Raji (cell line): Measurements from ENCODE around the gene NOC2L.

ENCODE experiments used
- POLR2A ChIP-seq: IDR thresholded peaks from 2 replicates; pipeline ENCODE4 v1.6.1; 2011; ENCODE audit warnings: low read depth, low read length, control low read depth; ENCODE audit not compliant: insufficient read depth

NOC2L gene

DNA sequence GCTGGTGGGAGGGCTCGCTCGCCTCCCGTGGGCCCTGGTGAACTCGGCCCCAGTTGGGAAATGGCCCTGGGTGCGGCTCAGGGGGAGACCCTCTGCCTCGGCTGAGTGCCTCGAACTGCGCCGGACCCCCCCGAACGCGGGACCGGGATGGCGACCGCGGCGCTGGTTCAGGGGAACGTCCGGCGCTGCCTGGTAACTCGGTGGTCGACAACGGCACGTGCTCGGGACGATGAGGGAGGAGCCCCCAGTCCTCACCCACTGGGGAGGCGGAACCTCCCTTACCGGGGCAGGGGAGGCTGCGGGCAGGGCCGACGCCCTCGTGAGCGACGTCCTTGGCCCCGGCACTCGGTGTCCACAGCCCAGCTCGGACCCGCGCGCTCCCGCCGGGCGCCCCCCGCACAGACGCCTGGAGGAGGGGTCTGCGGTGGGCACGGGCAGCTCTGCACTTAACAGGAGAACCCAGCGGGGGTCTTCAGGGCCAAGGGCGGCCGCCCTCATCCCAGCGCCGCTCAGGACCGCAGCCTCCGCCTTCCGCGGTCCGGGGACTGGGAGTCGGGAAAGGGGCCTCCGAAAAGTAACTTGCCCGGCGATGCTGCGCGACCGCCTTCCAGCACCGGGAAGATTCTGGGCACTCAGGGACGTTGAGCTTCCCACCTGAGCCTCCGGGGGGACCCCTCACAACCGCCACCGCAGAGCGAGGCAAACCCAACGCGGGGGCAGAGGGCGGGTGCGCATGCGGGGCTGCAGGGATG is 39.1 kb upstream of the NOC2L start:
- TF ChIP-seq POLR2A, result no peak

GRCh38 chr1:997713-997992 is 38.6 kb upstream of the NOC2L start:
- no peak for TF ChIP-seq POLR2A

DNA sequence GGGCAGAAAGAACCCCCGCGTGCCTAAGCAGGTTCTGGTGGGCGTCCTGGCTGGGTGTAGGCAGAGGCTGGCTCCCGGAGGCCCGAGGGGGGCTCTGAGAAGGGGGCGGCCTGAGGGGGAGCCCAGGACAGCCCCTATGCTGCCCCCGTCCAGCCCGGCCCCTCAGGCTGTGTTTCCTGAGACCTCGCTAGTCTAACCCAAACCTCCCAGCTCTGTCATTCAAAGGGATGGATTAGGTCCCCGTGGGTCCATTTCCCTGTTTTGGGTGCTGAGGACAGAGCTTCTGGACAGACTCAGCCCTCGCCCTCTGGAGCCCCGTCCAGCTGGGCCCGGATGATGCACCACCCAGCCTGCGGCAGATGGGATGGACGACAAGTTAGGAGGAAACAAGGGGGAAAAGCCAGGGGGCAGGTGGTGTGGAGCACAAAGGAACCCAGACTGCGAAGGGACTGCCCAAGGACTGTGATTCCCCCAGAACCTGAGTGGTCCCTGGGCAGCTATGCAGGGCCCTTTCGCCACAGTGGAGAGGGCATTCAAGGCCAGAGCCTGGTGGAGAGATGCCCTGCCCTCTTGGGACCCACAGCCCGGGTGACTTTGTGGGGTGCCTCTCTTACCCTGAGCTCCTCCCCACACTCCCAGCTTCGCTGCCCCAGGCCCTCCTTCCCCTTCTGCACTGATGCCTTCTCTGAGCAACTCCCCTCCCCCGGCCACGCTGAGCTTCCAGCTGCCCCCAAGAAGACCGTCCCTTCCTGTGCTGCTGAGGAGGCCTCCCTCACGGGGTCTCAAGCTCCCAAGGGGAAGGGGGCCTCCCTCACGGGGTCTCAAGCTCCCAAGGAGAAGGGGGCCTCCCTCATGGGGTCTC is 38.0 kb upstream of the NOC2L start:
- no peak for TF ChIP-seq POLR2A

DNA sequence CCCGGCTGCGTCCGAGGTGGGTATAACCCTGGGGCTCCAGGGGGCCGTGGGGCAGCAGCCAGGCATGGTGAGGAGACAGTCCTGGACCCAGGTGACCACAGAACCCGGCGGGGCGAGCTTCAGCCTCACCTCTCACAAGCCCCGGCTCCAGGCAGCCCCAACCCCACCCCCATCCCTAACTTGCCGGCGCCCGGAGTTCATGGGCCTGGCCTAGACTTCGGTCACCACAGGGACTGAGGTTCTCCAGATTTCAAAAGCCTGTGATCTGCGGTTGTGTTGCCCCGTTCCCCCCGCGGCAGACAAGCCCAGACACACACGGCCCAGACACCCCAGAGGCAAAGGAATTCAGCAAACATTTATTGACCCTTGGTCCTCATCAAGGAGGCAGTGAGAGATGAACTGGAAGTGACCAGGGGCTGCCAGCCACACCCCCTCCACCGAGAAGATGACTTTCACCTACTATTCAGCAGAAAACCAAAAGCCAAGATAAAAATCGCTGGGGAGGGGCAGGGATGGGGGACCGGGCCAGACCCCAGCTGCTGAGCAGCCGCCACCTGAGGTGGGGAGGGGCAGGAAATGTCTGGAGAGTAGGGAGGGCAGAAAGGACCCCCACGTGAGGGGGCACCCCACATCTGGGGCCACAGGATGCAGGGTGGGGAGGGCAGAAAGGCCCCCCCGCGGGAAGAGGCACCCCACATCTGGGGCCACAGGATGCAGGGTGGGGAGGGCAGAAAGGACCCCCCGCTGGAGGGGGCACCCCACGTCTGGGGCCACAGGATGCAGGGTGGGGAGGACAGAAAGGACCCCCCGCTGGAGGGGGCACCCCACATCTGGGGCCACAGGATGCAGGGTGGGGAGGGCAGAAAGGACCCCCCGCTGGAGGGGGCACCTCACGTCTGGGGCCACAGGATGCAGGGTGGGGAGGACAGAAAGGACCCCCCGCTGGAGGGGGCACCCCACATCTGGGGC is 36.9 kb upstream of the NOC2L start:
- TF ChIP-seq POLR2A, result no peak

- TF ChIP-seq POLR2A, result no peak
Measured at GRCh38 chr1:993379-993995, 34.4 kb upstream of the NOC2L start.

- TF ChIP-seq POLR2A, result no peak
Measured at GRCh38 chr1:992362-992761, 33.3 kb upstream of the NOC2L start.

DNA sequence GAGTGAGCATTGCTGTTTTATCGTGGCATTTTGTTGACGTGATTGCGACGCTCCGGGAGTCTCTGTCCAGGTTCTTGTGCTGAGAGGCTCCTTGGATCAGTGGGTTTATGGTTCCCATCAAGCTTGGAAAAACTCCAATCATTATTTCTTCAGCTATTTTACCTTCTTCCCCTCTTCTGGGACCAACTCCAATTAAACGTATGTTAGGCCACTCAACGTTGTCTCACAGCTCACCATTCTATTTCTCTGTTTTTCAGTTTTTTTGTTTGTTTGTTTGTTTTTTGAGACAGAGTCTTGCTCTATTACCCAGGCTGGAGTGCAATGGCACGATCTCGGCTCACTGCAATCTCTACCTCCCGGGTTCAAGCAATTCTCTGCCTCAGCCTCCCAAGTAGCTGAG is 32.8 kb upstream of the NOC2L start:
- no peak for TF ChIP-seq POLR2A

GRCh38 chr1:985126-985525 is 26.1 kb upstream of the NOC2L start:
- no peak for TF ChIP-seq POLR2A

- TF ChIP-seq POLR2A, result no peak
Measured at GRCh38 chr1:984476-984814, 25.4 kb upstream of the NOC2L start.

DNA sequence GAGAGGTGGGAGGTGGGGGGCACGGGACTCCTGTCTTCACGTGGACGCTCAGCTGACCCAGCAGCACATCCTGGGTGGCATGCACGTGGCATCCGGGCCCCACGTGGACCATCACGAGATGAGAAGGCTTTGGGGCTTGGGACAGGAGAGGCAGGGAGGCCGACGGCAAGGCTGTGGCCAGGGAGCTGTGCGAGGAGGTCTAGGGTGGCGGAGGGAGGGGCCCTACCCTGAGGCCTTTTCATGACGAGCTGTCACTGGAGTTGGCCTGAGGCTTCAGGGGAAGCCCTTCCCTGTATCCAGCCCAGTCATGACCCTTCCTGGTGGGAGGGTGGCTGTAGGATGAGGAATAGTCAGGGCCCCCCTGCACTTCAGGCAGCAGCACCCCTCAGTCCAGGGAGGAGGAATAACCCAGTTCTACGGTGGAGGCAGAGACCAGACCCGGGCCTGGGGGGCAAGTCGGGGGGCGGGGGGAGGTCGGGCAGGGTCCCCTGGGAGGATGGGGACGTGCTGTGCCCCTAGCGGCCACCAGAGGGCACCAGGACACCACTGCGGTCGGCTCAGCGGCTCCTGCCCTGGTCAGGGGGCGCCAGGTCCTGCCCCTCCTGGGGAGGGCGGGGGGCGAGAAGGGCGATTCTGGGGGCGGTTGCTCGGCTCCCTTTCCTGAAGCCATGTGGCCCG is 24.9 kb upstream of the NOC2L start:
- no peak for TF ChIP-seq POLR2A

DNA sequence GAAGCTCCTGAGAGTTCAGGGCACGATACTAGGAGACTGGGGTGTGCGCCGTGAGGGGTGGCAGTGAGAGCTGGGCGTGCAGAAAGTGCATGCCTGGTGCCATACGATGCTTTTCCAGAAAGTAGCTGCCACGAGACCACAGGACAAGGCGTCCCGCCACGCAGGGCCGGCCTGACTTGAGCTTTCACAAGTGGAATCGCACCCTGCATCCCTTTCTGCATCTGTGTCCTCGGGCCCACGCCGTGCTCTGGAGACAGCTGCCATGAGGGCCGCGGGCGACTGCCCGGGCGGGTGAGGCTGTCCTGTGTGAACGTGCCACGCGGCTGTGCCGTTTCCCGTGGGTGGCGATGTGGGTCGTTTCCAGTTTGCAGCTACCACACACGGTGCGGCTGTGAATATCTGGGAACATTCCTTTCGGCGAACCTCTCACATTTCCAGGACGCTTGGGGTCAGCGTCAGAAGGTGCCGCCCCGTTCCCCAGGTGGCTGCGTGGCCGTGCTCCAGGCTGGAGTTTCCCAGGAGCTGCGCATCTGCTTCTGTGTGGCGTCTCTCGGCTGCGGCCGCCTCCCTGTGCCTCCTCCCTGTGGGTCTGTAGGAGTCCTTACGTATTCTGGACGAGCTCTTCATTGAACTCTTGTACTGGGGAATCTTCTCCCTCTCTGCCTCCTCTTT is 23.8 kb upstream of the NOC2L start:
- TF ChIP-seq POLR2A, result no peak

DNA sequence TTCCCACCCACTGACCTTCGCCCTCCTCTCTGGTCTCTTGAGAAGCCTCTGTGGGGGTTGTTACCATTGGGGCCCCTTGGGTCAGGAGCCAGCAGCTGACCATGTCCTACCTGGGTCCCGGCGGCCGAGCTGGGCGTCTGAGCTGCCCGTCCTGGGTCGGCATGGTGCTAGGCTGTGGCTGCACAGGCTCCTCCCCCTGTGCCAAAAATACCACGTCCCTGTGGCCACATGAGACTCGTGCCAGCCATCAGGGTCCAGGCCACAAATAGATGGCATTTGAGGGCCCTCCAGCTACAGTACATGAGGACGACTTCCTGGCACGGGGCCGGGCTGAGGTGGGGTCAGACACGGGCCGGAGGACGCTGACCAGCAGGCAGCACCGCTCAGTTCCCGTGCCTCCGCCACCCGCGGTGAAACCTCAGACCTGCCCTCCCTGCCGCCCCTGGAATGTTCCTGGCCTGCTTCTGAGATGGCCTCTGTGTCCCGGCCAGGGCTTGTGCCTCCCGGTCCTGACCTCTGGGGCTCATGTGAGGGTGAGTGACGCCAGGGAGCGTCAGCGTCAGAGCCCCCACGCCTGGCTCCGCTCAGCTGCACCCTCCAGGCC is 23.0 kb upstream of the NOC2L start, which contains the start of gene PERM1:
Gene PERM1, minus strand, starts transcription at position 139 of the 604 bp plus-strand sequence. CDS start 1,064 bp downstream, outside the sequence.
- TF ChIP-seq POLR2A, result no peak

DNA sequence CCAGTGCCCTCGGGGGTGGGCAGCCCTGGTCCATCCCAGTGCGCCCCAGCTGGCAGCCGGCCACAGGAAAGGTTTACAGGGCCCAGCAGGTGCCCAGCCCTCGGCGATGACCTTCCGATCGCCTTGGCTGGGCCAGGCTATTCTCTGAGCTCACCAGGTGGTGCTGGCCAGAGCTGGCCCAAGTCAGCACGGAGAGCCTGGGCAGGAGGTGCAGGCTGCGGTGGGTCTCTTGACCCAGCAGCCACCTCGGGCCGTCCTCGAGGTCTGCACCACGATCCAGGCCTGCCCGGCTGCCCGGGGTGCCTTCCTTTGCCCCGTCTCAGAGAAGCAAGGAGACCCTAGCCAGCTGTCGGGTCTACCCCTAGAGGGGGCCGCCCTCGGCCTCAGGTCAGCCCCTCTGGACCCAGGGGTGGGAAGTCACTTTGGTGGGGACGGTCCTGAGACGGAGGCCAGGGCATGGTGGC is 22.5 kb upstream of the NOC2L start:
- no peak for TF ChIP-seq POLR2A
